Right renal pelvis (tissue), 4 donors: ENCODE results near the gene PRDX6. TPM values are rescaled to one million over a fixed set of nuclear protein-coding genes. Genes with fewer than 3 reads are reported as not detected.
A peak's percentile ranks its signal among the peaks of the same experiment; 100 is the strongest.
"Not testable (repeated sequence)": the region's sequence is repeated elsewhere in the genome, so short reads cannot be mapped to it uniquely, and the experiment has no call there.

ENCODE experiments used
- DNase-seq, 4 donors: peaks; one replicate each; pipeline ENCODE4 v3.0.0-alpha.2; 2013; ENCODE audit warnings: low read depth in 4 of 4, low spot score in 3 of 4, missing footprints in 1 of 4
- polyA plus RNA-seq, 4 donors: library from polyadenylated mRNA; unstranded; fragments of 120-200 nt; gene quantifications; one replicate each; pipeline ENCODE4 v1.2.1, GENCODE V29; 2013; ENCODE audit not compliant: insufficient read length in 4 of 4

PRDX6 gene
- polyA plus RNA-seq = 100 to 1,000 TPM; 349 to 376 (median 359) TPM

GRCh38 chr1:173477286-173478093, at the start of gene PRDX6:
Gene PRDX6, plus strand, starts transcription at chr1:173477335. Its CDS starts 63 bp downstream, at chr1:173477398.
- DNase-seq = peak; percentile 69 to 82 (median 73)

GRCh38 chr1:173429471-173430402, 47.4 kb upstream of the PRDX6 start:
- DNase-seq = peak; percentile 69 to 78 (median 73)

GRCh38 chr1:173430677-173431303, 46.3 kb upstream of the PRDX6 start:
- no peak for DNase-seq

- peak; percentile 84 to 88 (median 86) for DNase-seq
Measured at GRCh38 chr1:173431304-173432045, 45.7 kb upstream of the PRDX6 start.

- DNase-seq = no peak
Measured at GRCh38 chr1:173432331-173432730, 44.8 kb upstream of the PRDX6 start.

DNA sequence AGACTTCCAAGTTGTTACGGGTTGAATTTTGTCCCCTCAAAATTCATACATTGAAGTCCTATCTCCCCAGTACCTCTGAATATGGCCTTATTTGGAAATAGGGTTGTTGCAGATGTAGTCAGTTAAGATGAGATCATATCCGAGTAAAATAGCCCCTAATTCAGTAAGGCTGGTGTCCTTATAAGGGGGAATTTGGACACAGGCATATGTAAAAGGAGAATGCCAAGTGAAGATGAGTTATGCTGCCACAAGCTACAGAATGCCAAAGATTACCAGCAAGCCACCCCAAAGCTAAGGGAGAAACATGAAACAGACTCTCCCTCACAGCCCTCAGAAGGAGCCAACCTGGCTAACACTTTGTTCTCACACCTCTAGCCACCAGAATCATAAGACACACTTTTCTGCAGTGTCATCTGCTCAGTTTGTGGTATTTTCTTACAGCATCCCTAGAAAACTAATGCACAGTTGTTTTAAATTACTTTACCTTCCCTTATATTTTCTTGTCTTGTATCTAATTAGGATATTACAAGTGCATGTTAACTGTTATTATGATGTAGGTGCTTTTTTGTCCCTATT, 43.3 kb upstream of the PRDX6 start:
- no peak for DNase-seq

DNA sequence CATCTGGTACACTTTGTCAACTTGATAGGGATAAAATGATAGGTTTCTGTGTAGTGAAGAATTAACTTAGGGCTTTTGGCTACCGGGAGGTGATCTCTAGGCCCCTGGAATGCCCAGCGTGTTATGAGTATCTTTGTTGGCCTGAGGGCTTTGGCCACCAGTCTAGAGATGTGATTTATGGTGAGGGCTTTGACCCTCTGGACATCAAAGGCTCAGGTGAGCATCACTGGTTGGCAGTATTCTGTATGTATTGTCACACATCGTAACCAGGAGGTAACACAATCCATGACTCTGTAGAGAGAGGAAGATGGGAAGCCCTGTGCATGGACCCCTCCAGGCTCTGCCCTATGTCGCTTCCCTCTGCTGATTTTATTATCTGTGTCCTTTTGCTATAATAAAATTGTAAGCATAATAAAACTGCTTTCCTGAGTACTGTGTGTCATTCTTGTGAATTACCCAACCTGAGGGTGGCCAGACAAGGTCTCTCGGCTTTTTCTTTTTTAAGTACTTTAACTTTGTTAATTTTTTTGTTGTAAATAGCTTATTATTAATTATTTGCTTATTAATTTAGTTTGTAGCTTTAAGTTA, 40.2 kb upstream of the PRDX6 start:
- DNase-seq = no peak

DNA sequence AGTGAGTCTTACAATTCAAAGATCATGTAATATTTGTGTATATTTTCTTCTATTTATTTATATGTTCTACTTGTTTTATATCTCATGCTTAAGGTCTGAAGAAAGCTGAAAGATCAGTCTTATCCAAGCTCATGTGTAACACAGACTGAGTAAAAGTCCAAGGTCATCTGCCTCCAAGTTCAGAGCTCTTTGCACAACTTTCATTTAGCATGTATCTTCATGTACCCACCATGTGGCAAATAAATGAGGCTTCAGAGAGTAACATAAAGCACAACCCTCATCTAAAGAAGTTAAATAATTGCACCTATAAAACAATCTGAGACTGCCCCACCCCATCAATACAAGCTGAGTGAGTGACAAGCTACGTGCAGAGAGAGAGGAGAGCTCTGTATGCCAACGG, 38.5 kb upstream of the PRDX6 start:
- DNase-seq = no peak

DNA sequence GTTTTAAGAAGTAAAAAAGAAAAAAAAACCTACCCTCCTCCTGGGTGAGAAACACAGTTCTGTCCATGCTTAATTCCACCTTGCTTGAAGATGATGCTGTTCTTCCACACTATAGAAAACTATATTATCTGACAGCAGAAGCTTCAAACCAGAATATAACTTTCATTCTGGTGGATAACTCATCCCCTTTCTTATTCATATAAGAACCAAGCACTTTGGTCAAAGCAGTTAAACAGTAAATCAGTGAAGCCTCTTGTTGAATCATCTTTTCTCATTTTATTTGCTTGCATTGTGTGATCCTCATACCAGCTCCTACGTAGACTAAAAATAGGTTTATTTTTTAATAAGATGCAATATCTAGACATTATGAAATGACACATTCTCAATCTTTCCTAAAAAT, 36.7 kb upstream of the PRDX6 start:
- no peak for DNase-seq

- no peak for DNase-seq
Measured at GRCh38 chr1:173444757-173445156, 32.4 kb upstream of the PRDX6 start.

DNA sequence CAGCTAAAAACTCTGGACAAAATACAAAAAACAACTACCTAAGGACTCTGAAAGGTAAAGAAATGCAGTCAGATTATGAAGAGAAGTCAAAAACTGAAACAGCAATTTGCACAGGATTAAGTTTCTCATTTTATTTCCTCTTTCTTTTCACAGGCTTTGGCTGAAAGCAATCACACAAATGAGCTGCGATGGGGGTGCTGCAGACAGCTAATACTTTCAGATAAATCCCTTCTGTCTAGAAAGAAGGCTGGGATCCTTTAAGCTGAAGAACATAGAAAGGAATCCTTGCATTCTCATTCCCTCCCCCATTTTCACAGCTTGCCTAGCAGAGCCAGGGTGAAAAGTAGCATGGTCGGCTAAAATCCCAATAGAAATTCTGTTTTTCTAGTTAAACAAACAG, 32.0 kb upstream of the PRDX6 start:
- no peak for DNase-seq

DNA sequence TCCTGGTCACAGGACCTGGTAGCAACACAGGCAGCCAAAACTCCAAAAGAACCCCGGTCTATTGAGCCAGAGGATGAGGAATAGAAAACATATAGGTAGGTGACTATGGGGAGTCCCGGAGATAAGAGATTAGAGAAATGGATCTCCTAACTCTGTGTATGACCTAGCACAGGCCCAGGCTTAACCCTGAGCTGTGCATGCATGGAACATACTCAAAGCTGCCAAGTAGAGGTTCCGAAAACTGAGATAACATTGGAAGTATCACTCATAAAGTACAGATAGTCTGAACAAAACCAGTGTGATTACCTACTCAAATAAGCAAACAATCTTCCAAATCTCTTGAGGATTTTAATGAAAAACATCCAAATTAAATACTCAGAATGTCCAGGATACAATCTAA, 31.5 kb upstream of the PRDX6 start:
- DNase-seq = no peak

GRCh38 chr1:173447224-173447623, 29.9 kb upstream of the PRDX6 start:
- no peak for DNase-seq

GRCh38 chr1:173448945-173449344, 28.2 kb upstream of the PRDX6 start:
- DNase-seq = no peak

- no peak for DNase-seq
Measured at GRCh38 chr1:173451981-173452380, 25.2 kb upstream of the PRDX6 start.

GRCh38 chr1:173453982-173454381, 23.2 kb upstream of the PRDX6 start:
- no peak for DNase-seq

DNA sequence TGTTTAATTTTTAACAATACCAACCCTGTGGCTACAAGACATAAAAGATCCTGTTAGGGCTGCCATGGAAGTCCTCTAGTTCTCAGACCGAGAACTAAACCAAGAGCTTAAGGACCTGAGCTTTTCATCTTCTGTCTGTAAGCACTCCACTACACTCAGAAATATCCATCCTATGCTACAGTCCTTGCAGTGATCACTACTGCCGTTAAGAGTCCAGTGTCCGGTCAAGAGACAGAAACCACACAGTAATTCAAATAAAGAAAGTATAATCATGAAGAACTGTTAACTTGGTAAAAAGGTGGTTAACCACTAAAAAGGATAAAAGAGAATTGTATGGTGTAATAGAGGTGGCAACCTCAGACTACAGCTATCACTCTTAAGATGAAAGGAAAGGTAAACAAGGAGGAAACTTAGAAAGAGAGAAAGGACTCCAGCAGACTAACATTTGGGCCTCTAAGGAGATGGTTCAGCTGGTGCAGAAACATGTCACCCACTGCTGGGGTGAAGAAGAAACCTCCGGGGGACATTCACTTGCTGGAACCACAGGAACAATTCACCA, 22.1 kb upstream of the PRDX6 start:
- DNase-seq = no peak

- no peak for DNase-seq
Measured at GRCh38 chr1:173459885-173460284, 17.2 kb upstream of the PRDX6 start.

- DNase-seq = not testable (repeated sequence)
Measured at GRCh38 chr1:173462666-173463065, 14.5 kb upstream of the PRDX6 start.
